Measurements from ENCODE around the gene TOMM70.

DNA sequence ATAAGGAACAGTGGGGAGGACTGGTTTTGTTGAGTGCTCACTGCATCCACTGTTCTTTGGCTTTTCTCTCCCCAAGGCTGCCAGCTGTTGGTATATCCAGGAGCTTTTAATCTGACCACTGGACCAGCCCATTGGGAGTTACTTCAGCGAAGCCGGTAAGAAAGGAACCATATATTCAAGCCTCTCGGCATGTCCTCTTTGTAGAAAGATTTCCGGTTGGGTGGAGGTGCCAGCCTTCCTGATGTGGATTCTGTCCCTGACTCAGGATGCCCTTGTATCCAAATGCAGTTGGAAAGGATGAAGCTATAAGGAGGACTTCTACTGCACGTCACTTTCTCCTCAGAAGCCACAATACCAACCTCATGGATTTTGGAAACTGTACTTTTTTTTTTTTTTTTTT lies 52.2 kb downstream of the TOMM70 start:
- no peak for TF ChIP-seq CTCF (conservative IDR thresholded peaks at IDR 0.05; ENCODE audit: low read length)
- no peak for TF ChIP-seq EZH2phosphoT487 (IDR thresholded peaks at IDR 0.05; ENCODE audit: borderline replicate concordance, low read depth, low read length)

Measured in OCI-LY7 (cell line).